SK-N-SH (cell line): ENCODE results near the gene RAX. TPM values are rescaled to one million over a fixed set of nuclear protein-coding genes. Genes with fewer than 3 reads are reported as not detected.

Source experiments
- CTCF ChIA-PET: fragments of 300-600, 350-600 bp; formaldehyde crosslinking; extraction: SDS; loops from one replicate; lab custom pipeline; 2021; lab: Yijun Ruan, JAX
- POLR2A ChIA-PET: fragments of 350-600 bp; sonication (Branson Sonifier 250); formaldehyde crosslinking; extraction: SDS; loops from one replicate; lab custom pipeline; 2020; ENCODE audit warnings: antibody characterized with exemption, inconsistent platforms; lab: Yijun Ruan, JAX
- DNase-seq: peaks from one replicate; pipeline ENCODE4 v3.0.0; 2012
- H2AFZ ChIP-seq: fragments of 200-600 bp; sonication (generic); 2 replicates; pipeline ENCODE4 v1.8.1; 2016; ENCODE audit warnings: antibody characterized with exemption, mild to moderate bottlenecking, low read depth
- H3F3A ChIP-seq: fragments of 200-600 bp; sonication (generic); replicated peaks from 2 replicates; pipeline ENCODE3; 2016; ENCODE audit warnings: antibody characterized with exemption, mild to moderate bottlenecking; ENCODE audit not compliant: insufficient read depth
- H3K27ac ChIP-seq, 2 experiments: fragments of 200-500 bp in 1 of 2; fragments of 200-600 bp in 1 of 2; sonication (Bioruptor generic) in 1 of 2; sonication (generic), shearing (Covaris generic) in 1 of 2; 2 replicates each; pipeline versions ENCODE4 v1.5.1 to v1.6.1; 2014 to 2016; ENCODE audit warnings: low read depth in 2 of 2, inconsistent platforms in 1 of 2, low read length in 1 of 2, mild to moderate bottlenecking in 1 of 2, mixed read lengths in 1 of 2
- H3K27me3 ChIP-seq: fragments of 200-600 bp; sonication (generic), shearing (Covaris generic); 2 replicates; pipeline ENCODE4 v1.6.1; 2016; ENCODE audit warnings: mixed run types; ENCODE audit not compliant: insufficient read depth
- H3K36me3 ChIP-seq, 2 experiments: fragments of 200-500 bp in 1 of 2; fragments of 200-600 bp in 1 of 2; sonication (Bioruptor generic) in 1 of 2; sonication (generic) in 1 of 2; replicated peaks in 1 of 2; 2 replicates each; pipeline versions ENCODE3 to v1.5.1; 2014 to 2016; ENCODE audit warnings: low read length in 1 of 2, mild to moderate bottlenecking in 1 of 2; ENCODE audit not compliant: insufficient read depth in 2 of 2, control insufficient read depth in 1 of 2
- H3K4me1 ChIP-seq, 2 experiments: fragments of 200-500 bp in 1 of 2; fragments of 200-600 bp in 1 of 2; sonication (Bioruptor generic) in 1 of 2; sonication (generic), shearing (Covaris generic) in 1 of 2; 2 replicates each; pipeline versions ENCODE4 v1.5.1 to v1.6.1; 2014 to 2016; ENCODE audit warnings: low read depth in 1 of 2, low read length in 1 of 2, mixed run types in 1 of 2; ENCODE audit not compliant: insufficient read depth in 2 of 2, control insufficient read depth in 1 of 2
- H3K4me2 ChIP-seq: fragments of 200-600 bp; sonication (generic), shearing (Covaris generic); 2 replicates; pipeline ENCODE4 v1.6.1; 2017; ENCODE audit warnings: mixed run types
- H3K4me3 ChIP-seq, 2 experiments: fragments of 200-500 bp in 1 of 2; fragments of 200-600 bp in 1 of 2; sonication (Bioruptor generic) in 1 of 2; sonication (generic), shearing (Covaris generic) in 1 of 2; 2 replicates each; pipeline versions ENCODE4 v1.5.1 to v1.8.1; 2014 to 2016; ENCODE audit warnings: low read depth in 2 of 2, inconsistent platforms in 1 of 2, low read length in 1 of 2, mild to moderate bottlenecking in 1 of 2, mixed read lengths in 1 of 2, moderate library complexity in 1 of 2
- H3K79me2 ChIP-seq: fragments of 200-600 bp; sonication (generic); 2 replicates; pipeline ENCODE4 v1.8.1; 2017; ENCODE audit warnings: mild to moderate bottlenecking; ENCODE audit not compliant: insufficient read depth
- H3K9ac ChIP-seq: fragments of 200-600 bp; sonication (generic); 2 replicates; pipeline ENCODE4 v1.6.1; 2017; ENCODE audit warnings: mixed run types
- H3K9me2 ChIP-seq: fragments of 200-600 bp; sonication (generic); 2 replicates; pipeline ENCODE4 v1.6.1; 2017; ENCODE audit warnings: mixed run types
- H3K9me3 ChIP-seq: fragments of 200-600 bp; sonication (generic); 2 replicates; pipeline ENCODE4 v1.6.1; 2017; ENCODE audit warnings: mixed run types, mild to moderate bottlenecking, moderate library complexity
- H4K20me1 ChIP-seq: fragments of 200-600 bp; sonication (generic); 2 replicates; pipeline ENCODE4 v1.6.1; 2017; ENCODE audit warnings: mild to moderate bottlenecking, mixed run types; ENCODE audit not compliant: insufficient read depth
- CHD2 ChIP-seq: fragments of 150-350 bp; IDR thresholded peaks from 2 replicates; pipeline ENCODE4 v1.6.1; 2018; ENCODE audit warnings: low read length; ENCODE audit not compliant: partially characterized antibody
- ELF1 ChIP-seq: IDR thresholded peaks from 2 replicates; pipeline ENCODE4 v1.4.0; 2012
- EP300 ChIP-seq, 2 experiments: IDR thresholded peaks; 2 replicates each; pipeline versions ENCODE4 v1.4.0 to v1.6.1; 2012; ENCODE audit warnings: borderline replicate concordance in 1 of 2, low read depth in 1 of 2, low read length in 1 of 2
- FOSL2 ChIP-seq: IDR thresholded peaks from 2 replicates; pipeline ENCODE4 v1.4.0; 2012; ENCODE audit warnings: low read depth, mild to moderate bottlenecking, moderate library complexity, borderline replicate concordance
- GABPA ChIP-seq: IDR thresholded peaks from 2 replicates; pipeline ENCODE4 v1.4.0; 2012; ENCODE audit warnings: low read depth, mild to moderate bottlenecking
- MEF2A ChIP-seq: IDR thresholded peaks from 2 replicates; pipeline ENCODE4 v1.4.0; 2012; ENCODE audit warnings: low read depth, borderline replicate concordance
- NRF1 ChIP-seq: IDR thresholded peaks from 2 replicates; pipeline ENCODE4 v1.6.1; 2012; ENCODE audit warnings: low read depth, mild to moderate bottlenecking, low read length
- POLR2AphosphoS5 ChIP-seq: IDR thresholded peaks from 2 replicates; pipeline ENCODE4 v1.6.1; 2012; ENCODE audit warnings: low read depth, low read length
- RCOR1 ChIP-seq: fragments of 150-350 bp; IDR thresholded peaks from 2 replicates; pipeline ENCODE4 v1.6.1; 2017; ENCODE audit warnings: antibody characterized with exemption, low read length
- SIN3A ChIP-seq: IDR thresholded peaks from 2 replicates; pipeline ENCODE4 v1.6.1; 2012; ENCODE audit warnings: low read depth, mild to moderate bottlenecking, low read length, moderate library complexity, borderline replicate concordance
- SMC3 ChIP-seq: IDR thresholded peaks from 2 replicates; pipeline ENCODE4 v1.6.1; 2012; ENCODE audit warnings: low read depth, low read length, improper control_type of control experiment
- TEAD4 ChIP-seq: IDR thresholded peaks from 2 replicates; pipeline ENCODE4 v1.4.0; 2012; ENCODE audit warnings: mild to moderate bottlenecking, borderline replicate concordance; ENCODE audit not compliant: insufficient read depth
- YY1 ChIP-seq: IDR thresholded peaks from 2 replicates; pipeline ENCODE4 v1.4.0; 2012; ENCODE audit warnings: low read depth, mild to moderate bottlenecking
- WGBS: methylation state at CpG from one replicate; pipeline ENCODE4 v1.1.6; 2017; ENCODE audit warnings: low lambda C conversion rate; 5-methylcytosine and 5-hydroxymethylcytosine counted together
- polyA plus RNA-seq, 3 experiments: library from polyadenylated mRNA; depleted of rRNA; stranded (reverse); fragments of >200 nt; gene quantifications; 2 replicates each; pipeline ENCODE4 v1.2.3, GENCODE V29; 2012
- TF ChIP-seq, protein P1 (sequence below): fragments of 150-350 bp; IDR thresholded peaks from 2 replicates; pipeline ENCODE4 v1.6.1; 2017; ENCODE audit warnings: antibody characterized with exemption, low read length, low read depth, borderline replicate concordance
- TF ChIP-seq, protein P2 (sequence below): fragments of 200-600 bp; sonication (generic); IDR thresholded peaks from 2 replicates; pipeline ENCODE4 v1.6.1; 2017; ENCODE audit warnings: antibody characterized with exemption, mild to moderate bottlenecking, moderate library complexity
- TF ChIP-seq, protein P3 (sequence below): IDR thresholded peaks from 2 replicates; pipeline ENCODE4 v1.4.0; 2012; ENCODE audit warnings: low read depth, borderline replicate concordance

The RAX gene
- polyA plus RNA-seq, 1 of the 3 experiments (the other 2 are of a cell fraction): not detected

DNA sequence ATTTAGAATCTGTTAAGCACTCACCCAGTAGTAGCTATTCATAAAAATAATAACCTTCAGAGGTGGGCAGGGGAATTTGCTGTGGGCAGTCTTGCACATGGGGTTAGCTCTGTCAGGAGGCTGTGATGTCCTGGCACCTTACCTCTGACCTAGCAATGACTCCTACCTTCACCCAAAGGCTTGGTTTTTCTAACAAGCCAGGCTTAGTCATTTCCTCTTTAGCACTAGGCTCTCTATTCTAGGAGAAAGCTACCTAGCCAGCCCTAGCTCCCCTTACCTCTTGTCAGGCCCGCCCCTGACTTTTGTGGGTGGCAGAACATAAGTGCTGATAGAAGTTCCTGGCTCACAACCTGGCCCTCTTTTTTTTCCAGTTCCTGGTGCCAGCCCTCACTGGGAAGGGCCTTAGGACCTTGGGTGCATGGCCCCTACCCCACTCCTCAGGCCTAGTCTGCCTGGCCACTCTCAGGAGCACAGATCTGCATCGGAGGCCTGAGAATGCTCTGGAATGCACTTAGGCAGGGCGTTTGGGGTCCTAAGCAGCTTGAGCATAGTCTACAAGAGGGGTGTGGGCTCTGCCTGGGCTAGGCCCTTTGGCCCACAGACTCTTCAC is 27.5 kb upstream of the RAX start:
- H3K79me2 ChIP-seq: no peaks in the 10 kb centered on the region
- ChIA-PET CTCF (interaction anchor here (0.9 to 5.3 kb wide), 9 partner anchors 9 to 523 kb away, joined by 3 to 43 read pairs (median 4); partner anchors contain the start of gene RAX), POLR2A (no interaction called here)
- no peak overlapping the region for H2AFZ ChIP-seq
- H3K9ac ChIP-seq: no peak overlapping the region
- no peaks in the 10 kb centered on the region for H3F3A ChIP-seq
- H3K4me2 ChIP-seq: no peak overlapping the region
- H3K27ac ChIP-seq: no peak overlapping the region
- H3K4me1 ChIP-seq: peaks cover 0 to 4% of the 10 kb centered on the region in 2 experiments; a peak in 1 of 4 replicates
- no peaks in the 10 kb centered on the region for H3K9me3 ChIP-seq
- peaks cover 32% of the 10 kb centered on the region; the same call in 1 of the 2 replicates for H3K27me3 ChIP-seq
- WGBS: 71% methylated on average over 3 of the region's 3 CpGs
- no peaks in the 10 kb centered on the region for H3K9me2 ChIP-seq
- DNase-seq: no peak
- TF ChIP-seq, protein P1, sequence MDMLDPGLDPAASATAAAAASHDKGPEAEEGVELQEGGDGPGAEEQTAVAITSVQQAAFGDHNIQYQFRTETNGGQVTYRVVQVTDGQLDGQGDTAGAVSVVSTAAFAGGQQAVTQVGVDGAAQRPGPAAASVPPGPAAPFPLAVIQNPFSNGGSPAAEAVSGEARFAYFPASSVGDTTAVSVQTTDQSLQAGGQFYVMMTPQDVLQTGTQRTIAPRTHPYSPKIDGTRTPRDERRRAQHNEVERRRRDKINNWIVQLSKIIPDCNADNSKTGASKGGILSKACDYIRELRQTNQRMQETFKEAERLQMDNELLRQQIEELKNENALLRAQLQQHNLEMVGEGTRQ: no peak
- TF ChIP-seq TEAD4 (no peak), EP300 (IDR thresholded peaks at IDR 0.05; ENCODE audit: borderline replicate concordance in 1 of 2, low read depth in 1 of 2, low read length in 1 of 2) (no peak), YY1 (no peak), NRF1 (no peak), GABPA (no peak), SIN3A (no peak), FOSL2 (no peak), POLR2AphosphoS5 (no peak), MEF2A (no peak), CHD2 (no peak), SMC3 (no peak), RCOR1 (no peak), ELF1 (no peak)
- TF ChIP-seq, protein P2, sequence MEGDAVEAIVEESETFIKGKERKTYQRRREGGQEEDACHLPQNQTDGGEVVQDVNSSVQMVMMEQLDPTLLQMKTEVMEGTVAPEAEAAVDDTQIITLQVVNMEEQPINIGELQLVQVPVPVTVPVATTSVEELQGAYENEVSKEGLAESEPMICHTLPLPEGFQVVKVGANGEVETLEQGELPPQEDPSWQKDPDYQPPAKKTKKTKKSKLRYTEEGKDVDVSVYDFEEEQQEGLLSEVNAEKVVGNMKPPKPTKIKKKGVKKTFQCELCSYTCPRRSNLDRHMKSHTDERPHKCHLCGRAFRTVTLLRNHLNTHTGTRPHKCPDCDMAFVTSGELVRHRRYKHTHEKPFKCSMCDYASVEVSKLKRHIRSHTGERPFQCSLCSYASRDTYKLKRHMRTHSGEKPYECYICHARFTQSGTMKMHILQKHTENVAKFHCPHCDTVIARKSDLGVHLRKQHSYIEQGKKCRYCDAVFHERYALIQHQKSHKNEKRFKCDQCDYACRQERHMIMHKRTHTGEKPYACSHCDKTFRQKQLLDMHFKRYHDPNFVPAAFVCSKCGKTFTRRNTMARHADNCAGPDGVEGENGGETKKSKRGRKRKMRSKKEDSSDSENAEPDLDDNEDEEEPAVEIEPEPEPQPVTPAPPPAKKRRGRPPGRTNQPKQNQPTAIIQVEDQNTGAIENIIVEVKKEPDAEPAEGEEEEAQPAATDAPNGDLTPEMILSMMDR: no peak
- TF ChIP-seq, protein P3, sequence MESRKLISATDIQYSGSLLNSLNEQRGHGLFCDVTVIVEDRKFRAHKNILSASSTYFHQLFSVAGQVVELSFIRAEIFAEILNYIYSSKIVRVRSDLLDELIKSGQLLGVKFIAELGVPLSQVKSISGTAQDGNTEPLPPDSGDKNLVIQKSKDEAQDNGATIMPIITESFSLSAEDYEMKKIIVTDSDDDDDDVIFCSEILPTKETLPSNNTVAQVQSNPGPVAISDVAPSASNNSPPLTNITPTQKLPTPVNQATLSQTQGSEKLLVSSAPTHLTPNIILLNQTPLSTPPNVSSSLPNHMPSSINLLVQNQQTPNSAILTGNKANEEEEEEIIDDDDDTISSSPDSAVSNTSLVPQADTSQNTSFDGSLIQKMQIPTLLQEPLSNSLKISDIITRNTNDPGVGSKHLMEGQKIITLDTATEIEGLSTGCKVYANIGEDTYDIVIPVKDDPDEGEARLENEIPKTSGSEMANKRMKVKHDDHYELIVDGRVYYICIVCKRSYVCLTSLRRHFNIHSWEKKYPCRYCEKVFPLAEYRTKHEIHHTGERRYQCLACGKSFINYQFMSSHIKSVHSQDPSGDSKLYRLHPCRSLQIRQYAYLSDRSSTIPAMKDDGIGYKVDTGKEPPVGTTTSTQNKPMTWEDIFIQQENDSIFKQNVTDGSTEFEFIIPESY: no peak
- TF ChIP-seq, all 33 proteins: peak for 0
- Histone ChIP-seq H3K36me3 (no peaks in the 10 kb centered on the region), H3K4me3 (no peak overlapping the region), H4K20me1 (no peaks in the 10 kb centered on the region)
